ENCODE data around the gene GPN1. TPM values are rescaled to one million over a fixed set of nuclear protein-coding genes. Genes with fewer than 3 reads are reported as not detected.

The GPN1 gene
- total RNA-seq, 1 donor from 2014 or later: 37.5 TPM

DNA sequence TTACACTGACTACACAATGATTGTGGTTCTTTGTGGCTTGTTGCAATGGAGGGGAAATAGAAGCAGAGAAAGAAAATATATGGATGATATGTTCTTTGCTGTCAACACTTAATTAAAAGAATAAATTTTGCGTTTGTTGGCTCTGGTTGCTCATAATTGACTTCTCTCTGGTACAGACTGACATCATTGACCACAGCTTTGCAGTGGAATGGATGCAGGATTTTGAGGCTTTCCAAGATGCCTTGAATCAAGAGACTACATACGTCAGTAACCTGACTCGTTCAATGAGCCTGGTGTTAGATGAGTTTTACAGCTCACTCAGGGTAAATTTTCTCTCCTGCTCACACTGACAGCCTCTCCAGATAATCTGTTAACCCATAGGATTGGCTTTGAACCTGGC is 9.9 kb downstream of the GPN1 start:
- no peaks in the 10 kb centered on the region for H3K36me3 Mint-ChIP-seq (ENCODE audit: unreplicated experiment)
- no peaks in the 10 kb centered on the region for H3K9me3 Mint-ChIP-seq (ENCODE audit: unreplicated experiment)
- no peak overlapping the region for H3K4me3 Mint-ChIP-seq (ENCODE audit: unreplicated experiment)
- no peaks in the 10 kb centered on the region for H3K27me3 Mint-ChIP-seq (ENCODE audit: unreplicated experiment)
- DNase-seq: no peak
- TF ChIP-seq, protein P1, sequence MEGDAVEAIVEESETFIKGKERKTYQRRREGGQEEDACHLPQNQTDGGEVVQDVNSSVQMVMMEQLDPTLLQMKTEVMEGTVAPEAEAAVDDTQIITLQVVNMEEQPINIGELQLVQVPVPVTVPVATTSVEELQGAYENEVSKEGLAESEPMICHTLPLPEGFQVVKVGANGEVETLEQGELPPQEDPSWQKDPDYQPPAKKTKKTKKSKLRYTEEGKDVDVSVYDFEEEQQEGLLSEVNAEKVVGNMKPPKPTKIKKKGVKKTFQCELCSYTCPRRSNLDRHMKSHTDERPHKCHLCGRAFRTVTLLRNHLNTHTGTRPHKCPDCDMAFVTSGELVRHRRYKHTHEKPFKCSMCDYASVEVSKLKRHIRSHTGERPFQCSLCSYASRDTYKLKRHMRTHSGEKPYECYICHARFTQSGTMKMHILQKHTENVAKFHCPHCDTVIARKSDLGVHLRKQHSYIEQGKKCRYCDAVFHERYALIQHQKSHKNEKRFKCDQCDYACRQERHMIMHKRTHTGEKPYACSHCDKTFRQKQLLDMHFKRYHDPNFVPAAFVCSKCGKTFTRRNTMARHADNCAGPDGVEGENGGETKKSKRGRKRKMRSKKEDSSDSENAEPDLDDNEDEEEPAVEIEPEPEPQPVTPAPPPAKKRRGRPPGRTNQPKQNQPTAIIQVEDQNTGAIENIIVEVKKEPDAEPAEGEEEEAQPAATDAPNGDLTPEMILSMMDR (IDR thresholded peaks at IDR 0.05; ENCODE audit: partially characterized antibody, unreplicated experiment): no peak
- H3K27ac Mint-ChIP-seq (ENCODE audit: unreplicated experiment): no peak overlapping the region
- no peaks in the 10 kb centered on the region for H3K4me1 Mint-ChIP-seq (ENCODE audit: low read depth, unreplicated experiment)

DNA sequence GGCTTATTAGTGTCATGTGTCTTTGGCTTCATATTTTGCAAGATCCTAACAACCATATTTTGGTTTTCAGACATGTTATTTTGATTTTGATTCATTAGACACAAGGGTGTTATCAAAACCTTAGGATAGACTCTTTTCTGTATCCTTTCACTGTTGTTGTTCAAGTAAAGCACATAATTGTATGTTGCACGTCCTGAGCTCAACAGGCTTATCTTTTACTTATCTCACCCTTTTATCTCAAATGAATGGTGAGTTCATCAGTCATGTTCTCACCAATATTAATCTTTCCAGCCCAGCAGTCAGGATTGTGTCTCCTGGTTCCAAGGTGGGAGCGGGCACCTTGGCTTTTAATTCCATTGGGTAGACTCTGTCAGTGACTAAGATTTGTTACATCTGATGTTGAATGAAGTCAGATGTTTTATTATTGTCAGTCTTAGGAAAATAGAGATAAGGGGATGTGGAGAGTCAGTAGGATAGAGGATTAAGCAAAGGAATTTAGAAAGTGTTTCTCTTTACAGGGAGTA is 11.9 kb downstream of the GPN1 start:
- no peak overlapping the region for H3K4me3 Mint-ChIP-seq (ENCODE audit: unreplicated experiment)
- no peaks in the 10 kb centered on the region for H3K9me3 Mint-ChIP-seq (ENCODE audit: unreplicated experiment)
- no peak overlapping the region for H3K27ac Mint-ChIP-seq (ENCODE audit: unreplicated experiment)
- TF ChIP-seq, protein P1 (IDR thresholded peaks at IDR 0.05; ENCODE audit: partially characterized antibody, unreplicated experiment): no peak
- H3K36me3 Mint-ChIP-seq (ENCODE audit: unreplicated experiment): no peaks in the 10 kb centered on the region
- no peaks in the 10 kb centered on the region for H3K4me1 Mint-ChIP-seq (ENCODE audit: low read depth, unreplicated experiment)
- H3K27me3 Mint-ChIP-seq (ENCODE audit: unreplicated experiment): no peaks in the 10 kb centered on the region
- DNase-seq: no peak

DNA sequence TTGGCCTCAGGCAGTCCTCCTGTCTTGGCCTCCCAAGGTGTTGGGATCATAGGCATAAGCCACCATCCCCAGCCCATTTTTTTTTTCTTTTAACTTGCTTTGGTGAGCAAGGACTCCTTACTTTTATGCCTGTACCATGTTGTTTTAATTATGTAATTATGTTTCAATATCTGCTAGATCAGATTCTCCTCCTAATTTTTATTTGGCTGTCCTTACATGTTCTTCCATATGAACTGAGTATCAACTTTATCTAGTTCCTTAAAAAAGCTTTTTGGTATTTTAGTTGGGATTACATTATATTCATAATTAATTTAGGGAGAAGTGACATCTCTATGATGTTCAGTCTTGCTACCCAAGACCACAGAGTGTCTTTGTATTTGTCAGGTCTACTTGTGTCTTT is 16.3 kb downstream of the GPN1 start:
- Mint-ChIP-seq H3K4me1 (ENCODE audit: low read depth, unreplicated experiment) (no peaks in the 10 kb centered on the region), H3K27ac (ENCODE audit: unreplicated experiment) (no peak overlapping the region), H3K4me3 (ENCODE audit: unreplicated experiment) (no peak overlapping the region), H3K9me3 (ENCODE audit: unreplicated experiment) (no peaks in the 10 kb centered on the region), H3K36me3 (ENCODE audit: unreplicated experiment) (no peaks in the 10 kb centered on the region), H3K27me3 (ENCODE audit: unreplicated experiment) (no peaks in the 10 kb centered on the region)
- no peak for DNase-seq
- TF ChIP-seq, protein P1 (IDR thresholded peaks at IDR 0.05; ENCODE audit: partially characterized antibody, unreplicated experiment): no peak

DNA sequence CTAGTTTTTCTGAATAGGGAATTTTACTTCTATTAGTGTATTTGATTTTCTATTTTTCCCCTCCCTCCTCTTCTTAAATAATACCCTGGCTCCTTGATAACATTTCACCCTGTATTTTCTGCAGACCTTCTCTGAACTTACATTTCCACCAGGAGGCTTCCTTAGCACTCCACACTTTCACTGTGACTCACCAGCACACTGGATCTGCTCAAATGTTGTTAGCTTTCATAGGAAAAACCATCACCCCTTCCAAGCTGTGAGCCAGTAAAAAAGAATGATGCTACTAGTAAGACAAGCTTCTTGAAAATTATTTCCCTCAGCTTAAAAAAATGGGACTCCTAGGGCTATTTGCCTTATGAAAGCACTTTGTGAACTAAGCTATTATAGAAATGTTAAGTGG is 18.4 kb downstream of the GPN1 start:
- Mint-ChIP-seq H3K36me3 (ENCODE audit: unreplicated experiment) (no peaks in the 10 kb centered on the region), H3K4me1 (ENCODE audit: low read depth, unreplicated experiment) (no peaks in the 10 kb centered on the region), H3K27me3 (ENCODE audit: unreplicated experiment) (no peaks in the 10 kb centered on the region), H3K27ac (ENCODE audit: unreplicated experiment) (no peak overlapping the region), H3K9me3 (ENCODE audit: unreplicated experiment) (no peaks in the 10 kb centered on the region), H3K4me3 (ENCODE audit: unreplicated experiment) (no peak overlapping the region)
- TF ChIP-seq, protein P1 (IDR thresholded peaks at IDR 0.05; ENCODE audit: partially characterized antibody, unreplicated experiment): no peak
- no peak for DNase-seq

DNA sequence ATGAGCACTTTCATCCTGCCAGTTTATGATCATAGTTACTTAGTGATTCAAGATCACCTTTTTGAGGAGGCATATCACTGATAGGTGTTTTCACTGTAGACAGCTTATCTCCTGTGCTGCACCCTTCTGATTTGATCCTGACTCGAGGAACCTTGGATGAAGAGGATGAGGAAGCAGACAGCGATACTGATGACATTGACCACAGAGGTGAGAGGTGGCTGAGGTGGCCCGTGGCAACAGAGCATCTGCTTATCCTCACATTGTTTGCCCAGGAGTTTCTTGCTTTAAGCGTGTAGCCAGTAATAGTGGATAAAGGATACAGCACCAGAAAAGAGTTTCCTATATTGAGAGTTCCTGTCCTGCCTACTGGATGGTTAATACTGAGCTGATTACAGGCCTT is 18.9 kb downstream of the GPN1 start:
- no peak for DNase-seq
- Mint-ChIP-seq H3K27me3 (ENCODE audit: unreplicated experiment) (no peaks in the 10 kb centered on the region), H3K4me3 (ENCODE audit: unreplicated experiment) (no peak overlapping the region), H3K27ac (ENCODE audit: unreplicated experiment) (no peak overlapping the region), H3K36me3 (ENCODE audit: unreplicated experiment) (no peaks in the 10 kb centered on the region), H3K9me3 (ENCODE audit: unreplicated experiment) (no peaks in the 10 kb centered on the region), H3K4me1 (ENCODE audit: low read depth, unreplicated experiment) (no peaks in the 10 kb centered on the region)
- TF ChIP-seq, protein P1 (IDR thresholded peaks at IDR 0.05; ENCODE audit: partially characterized antibody, unreplicated experiment): no peak

Measured in glutamatergic neuron (in vitro differentiated cells).